Measurements from ENCODE around the gene ITPK1. TPM values are rescaled to one million over a fixed set of nuclear protein-coding genes. Genes with fewer than 3 reads are reported as not detected.

ITPK1 gene
- total and polyA plus RNA-seq, 2 experiments from 2014 or later, result 35.9 to 101 TPM

DNA sequence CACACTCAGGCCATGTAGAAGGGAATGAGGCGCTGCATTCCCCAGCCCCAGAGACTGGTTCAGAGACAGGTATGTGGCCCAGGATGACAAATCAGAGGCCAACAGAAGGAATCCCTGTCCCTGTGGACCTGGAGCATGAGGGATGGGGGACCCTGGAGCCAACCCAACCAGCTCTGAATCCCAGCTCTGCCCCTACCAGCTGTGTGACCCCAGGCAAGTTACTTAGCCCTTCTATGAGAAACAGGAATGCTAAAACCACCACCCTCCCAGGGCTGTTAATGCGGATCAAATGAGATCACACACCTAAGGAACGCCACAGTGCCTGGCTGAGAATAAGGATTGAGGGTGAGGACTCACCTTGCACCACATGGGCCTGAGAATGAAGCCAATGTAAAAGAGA is 15.6 kb downstream of the ITPK1 start:
- H3K4me3 Mint-ChIP-seq, result no peak overlapping the region
- no peaks in the 10 kb centered on the region for H3F3A ChIP-seq (replicated peaks; ENCODE audit: low read depth)
- no peaks in the 10 kb centered on the region for H3K9me2 ChIP-seq (ENCODE audit: insufficient read depth)
- DNase-seq (ENCODE audit: low spot score) (peak; percentile 43), ATAC-seq (peak; percentile 30)
- H3K4me3 ChIP-seq, result no peak overlapping the region
- H3K36me3 ChIP-seq (ENCODE audit: insufficient read depth), result no peaks in the 10 kb centered on the region
- H4K20me1 ChIP-seq (replicated peaks; ENCODE audit: insufficient read depth), result peaks cover 49% of the 10 kb centered on the region
- H3K27ac Mint-ChIP-seq, result peak overlapping the region; percentile 76
- no peaks in the 10 kb centered on the region for H3K9me3 Mint-ChIP-seq
- peaks cover 100% of the 10 kb centered on the region for H3K79me2 ChIP-seq (replicated peaks; ENCODE audit: insufficient read depth)
- peaks cover 44% of the 10 kb centered on the region for H3K4me1 Mint-ChIP-seq
- TF ChIP-seq EZH2phosphoT487 (IDR thresholded peaks at IDR 0.05; ENCODE audit: unreplicated experiment) (no peak), EZH2 (IDR thresholded peaks at IDR 0.05; ENCODE audit: low read depth, unreplicated experiment) (no peak)
- TF ChIP-seq, protein P1, sequence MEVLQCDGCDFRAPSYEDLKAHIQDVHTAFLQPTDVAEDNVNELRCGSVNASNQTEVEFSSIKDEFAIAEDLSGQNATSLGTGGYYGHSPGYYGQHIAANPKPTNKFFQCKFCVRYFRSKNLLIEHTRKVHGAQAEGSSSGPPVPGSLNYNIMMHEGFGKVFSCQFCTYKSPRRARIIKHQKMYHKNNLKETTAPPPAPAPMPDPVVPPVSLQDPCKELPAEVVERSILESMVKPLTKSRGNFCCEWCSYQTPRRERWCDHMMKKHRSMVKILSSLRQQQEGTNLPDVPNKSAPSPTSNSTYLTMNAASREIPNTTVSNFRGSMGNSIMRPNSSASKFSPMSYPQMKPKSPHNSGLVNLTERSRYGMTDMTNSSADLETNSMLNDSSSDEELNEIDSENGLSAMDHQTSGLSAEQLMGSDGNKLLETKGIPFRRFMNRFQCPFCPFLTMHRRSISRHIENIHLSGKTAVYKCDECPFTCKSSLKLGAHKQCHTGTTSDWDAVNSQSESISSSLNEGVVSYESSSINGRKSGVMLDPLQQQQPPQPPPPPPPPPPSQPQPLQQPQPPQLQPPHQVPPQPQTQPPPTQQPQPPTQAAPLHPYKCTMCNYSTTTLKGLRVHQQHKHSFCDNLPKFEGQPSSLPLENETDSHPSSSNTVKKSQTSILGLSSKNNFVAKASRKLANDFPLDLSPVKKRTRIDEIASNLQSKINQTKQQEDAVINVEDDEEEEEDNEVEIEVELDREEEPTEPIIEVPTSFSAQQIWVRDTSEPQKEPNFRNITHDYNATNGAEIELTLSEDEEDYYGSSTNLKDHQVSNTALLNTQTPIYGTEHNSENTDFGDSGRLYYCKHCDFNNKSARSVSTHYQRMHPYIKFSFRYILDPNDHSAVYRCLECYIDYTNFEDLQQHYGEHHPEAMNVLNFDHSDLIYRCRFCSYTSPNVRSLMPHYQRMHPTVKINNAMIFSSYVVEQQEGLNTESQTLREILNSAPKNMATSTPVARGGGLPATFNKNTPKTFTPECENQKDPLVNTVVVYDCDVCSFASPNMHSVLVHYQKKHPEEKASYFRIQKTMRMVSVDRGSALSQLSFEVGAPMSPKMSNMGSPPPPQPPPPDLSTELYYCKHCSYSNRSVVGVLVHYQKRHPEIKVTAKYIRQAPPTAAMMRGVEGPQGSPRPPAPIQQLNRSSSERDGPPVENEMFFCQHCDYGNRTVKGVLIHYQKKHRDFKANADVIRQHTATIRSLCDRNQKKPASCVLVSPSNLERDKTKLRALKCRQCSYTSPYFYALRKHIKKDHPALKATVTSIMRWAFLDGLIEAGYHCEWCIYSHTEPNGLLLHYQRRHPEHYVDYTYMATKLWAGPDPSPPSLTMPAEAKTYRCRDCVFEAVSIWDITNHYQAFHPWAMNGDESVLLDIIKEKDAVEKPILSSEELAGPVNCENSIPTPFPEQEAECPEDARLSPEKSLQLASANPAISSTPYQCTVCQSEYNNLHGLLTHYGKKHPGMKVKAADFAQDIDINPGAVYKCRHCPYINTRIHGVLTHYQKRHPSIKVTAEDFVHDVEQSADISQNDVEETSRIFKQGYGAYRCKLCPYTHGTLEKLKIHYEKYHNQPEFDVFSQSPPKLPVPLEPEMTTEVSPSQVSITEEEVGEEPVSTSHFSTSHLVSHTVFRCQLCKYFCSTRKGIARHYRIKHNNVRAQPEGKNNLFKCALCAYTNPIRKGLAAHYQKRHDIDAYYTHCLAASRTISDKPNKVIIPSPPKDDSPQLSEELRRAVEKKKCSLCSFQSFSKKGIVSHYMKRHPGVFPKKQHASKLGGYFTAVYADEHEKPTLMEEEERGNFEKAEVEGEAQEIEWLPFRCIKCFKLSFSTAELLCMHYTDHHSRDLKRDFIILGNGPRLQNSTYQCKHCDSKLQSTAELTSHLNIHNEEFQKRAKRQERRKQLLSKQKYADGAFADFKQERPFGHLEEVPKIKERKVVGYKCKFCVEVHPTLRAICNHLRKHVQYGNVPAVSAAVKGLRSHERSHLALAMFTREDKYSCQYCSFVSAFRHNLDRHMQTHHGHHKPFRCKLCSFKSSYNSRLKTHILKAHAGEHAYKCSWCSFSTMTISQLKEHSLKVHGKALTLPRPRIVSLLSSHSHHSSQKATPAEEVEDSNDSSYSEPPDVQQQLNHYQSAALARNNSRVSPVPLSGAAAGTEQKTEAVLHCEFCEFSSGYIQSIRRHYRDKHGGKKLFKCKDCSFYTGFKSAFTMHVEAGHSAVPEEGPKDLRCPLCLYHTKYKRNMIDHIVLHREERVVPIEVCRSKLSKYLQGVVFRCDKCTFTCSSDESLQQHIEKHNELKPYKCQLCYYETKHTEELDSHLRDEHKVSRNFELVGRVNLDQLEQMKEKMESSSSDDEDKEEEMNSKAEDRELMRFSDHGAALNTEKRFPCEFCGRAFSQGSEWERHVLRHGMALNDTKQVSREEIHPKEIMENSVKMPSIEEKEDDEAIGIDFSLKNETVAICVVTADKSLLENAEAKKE (CRISPR knock-in tag; IDR thresholded peaks at IDR 0.05), result no peak
- H3K27me3 ChIP-seq (ENCODE audit: insufficient read depth), result no peaks in the 10 kb centered on the region
- H3K27ac ChIP-seq (ENCODE audit: low read depth), result no peak overlapping the region
- H3K27me3 Mint-ChIP-seq (ENCODE audit: insufficient read depth, low read depth, poor library complexity), result peaks cover 15% of the 10 kb centered on the region
- H2AFZ ChIP-seq, result no peak overlapping the region
- peaks cover 9% of the 10 kb centered on the region; the same call in 1 of the 2 replicates for H3K4me1 ChIP-seq (ENCODE audit: insufficient read depth)
- H3K4me2 ChIP-seq, result no peak overlapping the region
- no peaks in the 10 kb centered on the region for H3K36me3 Mint-ChIP-seq (ENCODE audit: low read depth)

DNA sequence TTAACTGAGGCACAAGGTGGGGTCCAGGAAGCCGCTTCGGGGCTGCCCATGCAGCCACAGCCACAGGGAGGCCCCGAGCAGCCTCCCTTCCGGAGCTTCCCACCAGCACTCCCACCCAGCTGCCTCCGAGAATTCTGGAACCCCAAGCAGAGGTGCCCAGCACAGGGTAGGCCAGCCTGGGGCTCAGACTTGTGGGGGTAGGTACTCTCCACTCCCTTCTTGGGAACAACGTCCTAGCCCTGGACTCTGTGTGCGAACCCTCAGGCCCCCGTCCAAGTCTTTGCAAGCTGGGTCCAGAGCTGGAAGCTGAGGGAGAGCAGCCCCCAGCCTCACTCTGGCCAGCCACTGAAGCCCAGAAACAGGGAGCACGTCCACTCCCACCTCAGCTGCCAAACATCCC is 16.1 kb downstream of the ITPK1 start:
- H3K9me2 ChIP-seq (ENCODE audit: insufficient read depth), result no peaks in the 10 kb centered on the region
- H3K27ac ChIP-seq (ENCODE audit: low read depth), result no peak overlapping the region
- no peaks in the 10 kb centered on the region; the same call in 2 of the 3 replicates for H3K36me3 Mint-ChIP-seq (ENCODE audit: low read depth)
- no peaks in the 10 kb centered on the region for H3F3A ChIP-seq (replicated peaks; ENCODE audit: low read depth)
- no peaks in the 10 kb centered on the region for H3K27me3 ChIP-seq (ENCODE audit: insufficient read depth)
- H3K4me3 ChIP-seq, result no peak overlapping the region
- peaks cover 49% of the 10 kb centered on the region for H4K20me1 ChIP-seq (replicated peaks; ENCODE audit: insufficient read depth)
- DNase-seq (ENCODE audit: low spot score) (no peak), ATAC-seq (no peak)
- no peak overlapping the region for H3K4me2 ChIP-seq
- H3K9me3 Mint-ChIP-seq, result no peaks in the 10 kb centered on the region
- H2AFZ ChIP-seq, result no peak overlapping the region
- peaks cover 15% of the 10 kb centered on the region for H3K27me3 Mint-ChIP-seq (ENCODE audit: insufficient read depth, low read depth, poor library complexity)
- H3K27ac Mint-ChIP-seq, result peak overlapping the region; percentile 76; the same call in 1 of the 2 replicates
- peaks cover 8% of the 10 kb centered on the region; the same call in 1 of the 2 replicates for H3K4me1 ChIP-seq (ENCODE audit: insufficient read depth)
- H3K36me3 ChIP-seq (ENCODE audit: insufficient read depth), result no peaks in the 10 kb centered on the region
- peaks cover 100% of the 10 kb centered on the region for H3K79me2 ChIP-seq (replicated peaks; ENCODE audit: insufficient read depth)
- no peak overlapping the region for H3K4me3 Mint-ChIP-seq
- peaks cover 44% of the 10 kb centered on the region for H3K4me1 Mint-ChIP-seq
- no peak for TF ChIP-seq ETS1 (IDR thresholded peaks at IDR 0.05)
- TF ChIP-seq ZNF331 (CRISPR knock-in tag; IDR thresholded peaks at IDR 0.05; ENCODE audit: low read depth), result no peak
- no peak for TF ChIP-seq EZH2 (IDR thresholded peaks at IDR 0.05; ENCODE audit: low read depth, unreplicated experiment)
- no peak for TF ChIP-seq EZH2phosphoT487 (IDR thresholded peaks at IDR 0.05; ENCODE audit: unreplicated experiment)
- TF ChIP-seq POLR2AphosphoS5 (IDR thresholded peaks at IDR 0.05; ENCODE audit: low read depth), result no peak
- no peak for TF ChIP-seq STAT1 (IDR thresholded peaks at IDR 0.05; ENCODE audit: unreplicated experiment)
- no peak for TF ChIP-seq REST (IDR thresholded peaks at IDR 0.05; ENCODE audit: unreplicated experiment)

Measured in GM23338 (cell line).